KOPT-K1 (cell line): Measurements from ENCODE around the gene FAM131B.
"Not testable (repeated sequence)": the region's sequence is repeated elsewhere in the genome, so short reads cannot be mapped to it uniquely, and the experiment has no call there.

ENCODE experiments used
- H3K27ac ChIP-seq: fragments of 200-600 bp; sonication (generic); 2 replicates; pipeline ENCODE4 v1.5.1; 2016; ENCODE audit warnings: antibody characterized with exemption, mild to moderate bottlenecking, low read depth, low read length; ENCODE audit not compliant: poor library complexity, severe bottlenecking
- H3K36me3 ChIP-seq: fragments of 200-600 bp; sonication (generic); 2 replicates; pipeline ENCODE4 v1.5.1; 2017; ENCODE audit warnings: antibody characterized with exemption, mild to moderate bottlenecking, low read length, moderate library complexity; ENCODE audit not compliant: insufficient read depth
- H3K9me3 ChIP-seq: fragments of 200-600 bp; sonication (generic); 2 replicates; pipeline ENCODE4 v1.5.1; 2017; ENCODE audit warnings: antibody characterized with exemption, low read length, mild to moderate bottlenecking; ENCODE audit not compliant: insufficient read depth, poor library complexity, severe bottlenecking

FAM131B gene

GRCh38 chr7:143397710-143398530 is 35.4 kb upstream of the FAM131B start:
- H3K27ac ChIP-seq: no peak overlapping the region
- no peaks in the 10 kb centered on the region for H3K9me3 ChIP-seq
- no peaks in the 10 kb centered on the region for H3K36me3 ChIP-seq

GRCh38 chr7:143396625-143397556 is 34.4 kb upstream of the FAM131B start:
- H3K9me3 ChIP-seq: no peaks in the 10 kb centered on the region
- H3K36me3 ChIP-seq: no peaks in the 10 kb centered on the region
- H3K27ac ChIP-seq: no peak overlapping the region

- Histone ChIP-seq H3K9me3 (no peaks in the 10 kb centered on the region), H3K27ac (no peak overlapping the region), H3K36me3 (no peaks in the 10 kb centered on the region)
Measured at GRCh38 chr7:143396182-143396581, 33.7 kb upstream of the FAM131B start.

GRCh38 chr7:143395187-143396149 is 33.0 kb upstream of the FAM131B start:
- Histone ChIP-seq H3K36me3 (no peaks in the 10 kb centered on the region), H3K27ac (no peak overlapping the region)

GRCh38 chr7:143394777-143395176 is 32.3 kb upstream of the FAM131B start:
- Histone ChIP-seq H3K9me3 (no peaks in the 10 kb centered on the region), H3K36me3 (no peaks in the 10 kb centered on the region), H3K27ac (no peak overlapping the region)

More at GRCh38 chr7:143395187-143396149, 33.0 kb upstream of the FAM131B start:
- no peaks in the 10 kb centered on the region for H3K9me3 ChIP-seq

- Histone ChIP-seq H3K27ac (no peak overlapping the region), H3K9me3 (no peaks in the 10 kb centered on the region), H3K36me3 (no peaks in the 10 kb centered on the region)
Measured at GRCh38 chr7:143394068-143394467, 31.6 kb upstream of the FAM131B start.

GRCh38 chr7:143393267-143394041 is 30.9 kb upstream of the FAM131B start:
- Histone ChIP-seq H3K36me3 (no peaks in the 10 kb centered on the region), H3K27ac (no peak overlapping the region), H3K9me3 (no peaks in the 10 kb centered on the region)

- no peaks in the 10 kb centered on the region for H3K9me3 ChIP-seq
- no peaks in the 10 kb centered on the region for H3K36me3 ChIP-seq
- H3K27ac ChIP-seq: no peak overlapping the region
Measured at GRCh38 chr7:143392875-143393266, 30.4 kb upstream of the FAM131B start.

- not testable (repeated sequence) for H3K27ac ChIP-seq, H3K9me3 ChIP-seq, H3K36me3 ChIP-seq
Measured at GRCh38 chr7:143392427-143392826, 29.9 kb upstream of the FAM131B start.

- H3K36me3 ChIP-seq: no peaks in the 10 kb centered on the region
- no peak overlapping the region for H3K27ac ChIP-seq
Measured at GRCh38 chr7:143391462-143392404, 29.2 kb upstream of the FAM131B start.

GRCh38 chr7:143390773-143391317 is 28.3 kb upstream of the FAM131B start:
- no peaks in the 10 kb centered on the region for H3K36me3 ChIP-seq
- no peaks in the 10 kb centered on the region for H3K9me3 ChIP-seq
- no peak overlapping the region for H3K27ac ChIP-seq

More at GRCh38 chr7:143391462-143392404, 29.2 kb upstream of the FAM131B start:
- H3K9me3 ChIP-seq: no peaks in the 10 kb centered on the region

GRCh38 chr7:143390104-143390772 is 27.7 kb upstream of the FAM131B start:
- Histone ChIP-seq H3K36me3 (no peaks in the 10 kb centered on the region), H3K9me3 (no peaks in the 10 kb centered on the region), H3K27ac (no peak overlapping the region)
